Muscle of leg (tissue), 11 donors: ENCODE results near the gene APLP1. TPM values are rescaled to one million over a fixed set of nuclear protein-coding genes. Genes with fewer than 3 reads are reported as not detected.

ENCODE experiments used
- DNase-seq: peaks from one replicate; pipeline ENCODE4 v3.0.0; 2013
- H3K27ac ChIP-seq: one replicate; pipeline ENCODE4 v1.5.1; 2013; ENCODE audit warnings: mild to moderate bottlenecking, low read length, control low read depth
- H3K27me3 ChIP-seq: one replicate; pipeline ENCODE4 v1.6.1; 2013; ENCODE audit warnings: low read length; ENCODE audit not compliant: control insufficient read depth, insufficient read depth
- H3K36me3 ChIP-seq: one replicate; pipeline ENCODE4 v1.6.1; 2013; ENCODE audit warnings: low read length; ENCODE audit not compliant: control insufficient read depth, insufficient read depth
- H3K4me1 ChIP-seq: one replicate; pipeline ENCODE4 v1.6.1; 2013; ENCODE audit warnings: low read length; ENCODE audit not compliant: control insufficient read depth, insufficient read depth
- H3K4me3 ChIP-seq: one replicate; pipeline ENCODE4 v1.5.1; 2013; ENCODE audit warnings: low read length, control low read depth
- H3K9me3 ChIP-seq: replicated peaks from 2 replicates; pipeline ENCODE4 v1.6.1; 2013; ENCODE audit warnings: low read depth, low read length; ENCODE audit not compliant: control insufficient read depth
- WGBS: methylation state at CpG from one replicate; pipeline ENCODE4 v1.1.5; 2013; ENCODE audit warnings: missing lambda C conversion rate; ENCODE audit not compliant: insufficient coverage; 5-methylcytosine and 5-hydroxymethylcytosine counted together
- polyA plus RNA-seq, 8 donors: library from polyadenylated mRNA; unstranded; fragments of 120-200 nt; gene quantifications; one replicate each; pipeline versions ENCODE4 v1.2.1 to v1.2.3, GENCODE V29; 2013; ENCODE audit warnings: inconsistent platforms in 1 of 8, low replicate concordance in 1 of 8; ENCODE audit not compliant: insufficient read length in 8 of 8, insufficient read depth in 1 of 8
- total RNA-seq: library from RNA; stranded (reverse); fragments of 120-200 nt; gene quantifications from one replicate; pipeline ENCODE4 v1.2.4, GENCODE V29; 2013

The APLP1 gene
- total and polyA plus RNA-seq, 9 donors, result 4.6 to 10.7 (median 7.3) TPM

GRCh38 chr19:35851213-35852028, 17.0 kb upstream of the APLP1 start:
- no peaks in the 10 kb centered on the region for H3K9me3 ChIP-seq
- peaks cover 47% of the 10 kb centered on the region for H3K27me3 ChIP-seq
- WGBS, result 43% methylated on average over 24 of the region's 32 CpGs
- no peaks in the 10 kb centered on the region for H3K36me3 ChIP-seq
- DNase-seq, result no peak
- no peak overlapping the region for H3K4me3 ChIP-seq
- peaks cover 16% of the 10 kb centered on the region for H3K4me1 ChIP-seq
- H3K27ac ChIP-seq, result no peak overlapping the region

GRCh38 chr19:35852029-35852780, 16.2 kb upstream of the APLP1 start, which contains the start of gene NPHS1:
Gene NPHS1, minus strand, starts transcription at chr19:35852504. Its CDS starts 667 bp downstream, at chr19:35851837.
- H3K27me3 ChIP-seq, result peaks cover 55% of the 10 kb centered on the region
- H3K4me1 ChIP-seq, result peaks cover 23% of the 10 kb centered on the region
- H3K36me3 ChIP-seq, result no peaks in the 10 kb centered on the region
- H3K9me3 ChIP-seq, result no peaks in the 10 kb centered on the region
- no peak within 1 kb of the TSS for H3K27ac ChIP-seq
- WGBS, result 47% methylated on average over 9 of the region's 9 CpGs
- H3K4me3 ChIP-seq, result no peak within 1 kb of the TSS
- DNase-seq, result no peak

GRCh38 chr19:35853038-35853756, 15.2 kb upstream of the APLP1 start:
- H3K4me3 ChIP-seq, result no peak overlapping the region
- no peaks in the 10 kb centered on the region for H3K9me3 ChIP-seq
- no peak for DNase-seq
- H3K36me3 ChIP-seq, result no peaks in the 10 kb centered on the region
- no peak overlapping the region for H3K27ac ChIP-seq
- H3K27me3 ChIP-seq, result peaks cover 55% of the 10 kb centered on the region
- 57% methylated on average over 6 of the region's 8 CpGs for WGBS
- H3K4me1 ChIP-seq, result peaks cover 25% of the 10 kb centered on the region

- peaks cover 66% of the 10 kb centered on the region for H3K27me3 ChIP-seq
- peaks cover 25% of the 10 kb centered on the region for H3K4me1 ChIP-seq
- peak; percentile 35 for DNase-seq
- H3K36me3 ChIP-seq, result no peaks in the 10 kb centered on the region
- peak within 1 kb of the TSS; percentile 38 for H3K4me3 ChIP-seq
- H3K9me3 ChIP-seq, result no peaks in the 10 kb centered on the region
- WGBS, result under 1% methylated on average over 35 of the region's 42 CpGs
- H3K27ac ChIP-seq, result no peak within 1 kb of the TSS
Measured at GRCh38 chr19:35856546-35857149, 11.7 kb upstream of the APLP1 start, which contains the start of gene KIRREL2. Gene KIRREL2, plus strand, starts transcription at chr19:35856911. Its CDS starts 209 bp downstream, at chr19:35857120.

GRCh38 chr19:35858311-35858710, 10.1 kb upstream of the APLP1 start:
- H3K4me1 ChIP-seq, result peaks cover 25% of the 10 kb centered on the region
- no peak overlapping the region for H3K27ac ChIP-seq
- no peaks in the 10 kb centered on the region for H3K9me3 ChIP-seq
- 73% methylated on average over 6 of the region's 6 CpGs for WGBS
- peaks cover 76% of the 10 kb centered on the region for H3K27me3 ChIP-seq
- no peaks in the 10 kb centered on the region for H3K36me3 ChIP-seq
- DNase-seq, result no peak
- no peak overlapping the region for H3K4me3 ChIP-seq

GRCh38 chr19:35859414-35859813, 9.0 kb upstream of the APLP1 start:
- Histone ChIP-seq H3K4me3 (no peak overlapping the region), H3K27ac (no peak overlapping the region), H3K27me3 (peaks cover 79% of the 10 kb centered on the region), H3K9me3 (no peaks in the 10 kb centered on the region), H3K36me3 (no peaks in the 10 kb centered on the region), H3K4me1 (peaks cover 25% of the 10 kb centered on the region)
- no peak for DNase-seq
- 84% methylated on average over 4 of the region's 4 CpGs for WGBS

GRCh38 chr19:35860436-35860817, 7.9 kb upstream of the APLP1 start:
- Histone ChIP-seq H3K27ac (no peak overlapping the region), H3K27me3 (peaks cover 70% of the 10 kb centered on the region), H3K9me3 (no peaks in the 10 kb centered on the region), H3K4me3 (no peak overlapping the region), H3K36me3 (no peaks in the 10 kb centered on the region), H3K4me1 (peaks cover 18% of the 10 kb centered on the region)
- DNase-seq, result no peak
- 14% methylated on average over 24 of the region's 24 CpGs for WGBS

GRCh38 chr19:35860818-35861639, 7.3 kb upstream of the APLP1 start:
- Histone ChIP-seq H3K4me3 (no peak overlapping the region), H3K9me3 (no peaks in the 10 kb centered on the region), H3K27ac (no peak overlapping the region), H3K27me3 (peaks cover 65% of the 10 kb centered on the region), H3K36me3 (no peaks in the 10 kb centered on the region), H3K4me1 (peaks cover 12% of the 10 kb centered on the region)
- WGBS, result 9% methylated on average over 54 of the region's 55 CpGs
- no peak for DNase-seq

GRCh38 chr19:35861640-35862160, 6.7 kb upstream of the APLP1 start:
- no peak overlapping the region for H3K4me3 ChIP-seq
- 45% methylated on average over 19 of the region's 19 CpGs for WGBS
- H3K27me3 ChIP-seq, result peaks cover 62% of the 10 kb centered on the region

More at GRCh38 chr19:35861640-35862160, 6.7 kb upstream of the APLP1 start:
- H3K27ac ChIP-seq, result no peak overlapping the region
- no peaks in the 10 kb centered on the region for H3K36me3 ChIP-seq
- H3K4me1 ChIP-seq, result peaks cover 6% of the 10 kb centered on the region
- no peaks in the 10 kb centered on the region for H3K9me3 ChIP-seq
- no peak for DNase-seq
